Right lobe of liver (tissue), 4 donors: ENCODE results near the gene MS4A13.

Experiments
- POLR2A ChIP-seq: fragments of 450-650 bp; IDR thresholded peaks from one replicate; pipeline ENCODE4 v1.6.1; 2017; ENCODE audit warnings: antibody characterized with exemption, mild to moderate bottlenecking
- TF ChIP-seq, protein P1 (sequence below), 4 donors: fragments of 200-600 bp in 3 of 4; fragments of 450-650 bp in 1 of 4; IDR thresholded peaks; one replicate each; pipeline versions ENCODE4 v1.5.1 to v1.8.0; 2016 to 2022; ENCODE audit warnings: antibody characterized with exemption in 4 of 4, mild to moderate bottlenecking in 2 of 4
- donor health status: DM: no; HTN: no; CAD: no.
- donor health status: DM: no; HTN: no; CAD: no.
- donor health status: DM: no; HTN: yes; CAD: no.

DNA sequence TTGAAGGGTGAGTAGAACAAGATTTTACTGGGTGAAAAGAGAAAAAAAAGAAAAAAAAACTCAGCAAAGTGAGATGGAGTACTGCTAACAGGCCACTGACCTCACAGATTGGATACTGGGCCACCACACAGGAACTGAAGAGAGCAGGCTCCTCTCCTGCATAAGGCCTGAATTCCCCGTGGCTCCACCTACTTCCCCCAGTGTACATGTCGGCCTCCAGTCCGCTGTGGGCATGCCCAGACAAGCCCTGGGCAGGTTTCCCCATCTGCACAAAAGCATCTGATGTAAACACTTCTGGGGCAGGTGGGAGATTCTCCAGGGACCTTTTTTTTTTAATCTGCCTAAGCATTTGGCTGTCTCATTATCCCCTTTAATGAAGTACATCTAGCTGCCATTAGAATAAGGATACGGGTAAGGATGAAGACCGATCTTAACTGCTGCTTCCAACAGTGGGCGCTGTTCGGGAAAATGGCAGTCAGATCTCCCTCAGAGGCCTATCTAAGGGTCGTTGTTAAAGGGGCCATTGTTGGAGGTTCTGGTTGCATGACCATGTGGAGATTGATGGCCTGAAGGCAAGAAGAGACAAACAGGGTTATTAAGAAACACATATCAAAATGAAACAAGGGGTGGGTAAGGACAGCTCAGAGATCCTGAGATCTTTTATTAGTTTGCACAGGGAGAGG, 48.5 kb downstream of the MS4A13 start:
- TF ChIP-seq, protein P1, sequence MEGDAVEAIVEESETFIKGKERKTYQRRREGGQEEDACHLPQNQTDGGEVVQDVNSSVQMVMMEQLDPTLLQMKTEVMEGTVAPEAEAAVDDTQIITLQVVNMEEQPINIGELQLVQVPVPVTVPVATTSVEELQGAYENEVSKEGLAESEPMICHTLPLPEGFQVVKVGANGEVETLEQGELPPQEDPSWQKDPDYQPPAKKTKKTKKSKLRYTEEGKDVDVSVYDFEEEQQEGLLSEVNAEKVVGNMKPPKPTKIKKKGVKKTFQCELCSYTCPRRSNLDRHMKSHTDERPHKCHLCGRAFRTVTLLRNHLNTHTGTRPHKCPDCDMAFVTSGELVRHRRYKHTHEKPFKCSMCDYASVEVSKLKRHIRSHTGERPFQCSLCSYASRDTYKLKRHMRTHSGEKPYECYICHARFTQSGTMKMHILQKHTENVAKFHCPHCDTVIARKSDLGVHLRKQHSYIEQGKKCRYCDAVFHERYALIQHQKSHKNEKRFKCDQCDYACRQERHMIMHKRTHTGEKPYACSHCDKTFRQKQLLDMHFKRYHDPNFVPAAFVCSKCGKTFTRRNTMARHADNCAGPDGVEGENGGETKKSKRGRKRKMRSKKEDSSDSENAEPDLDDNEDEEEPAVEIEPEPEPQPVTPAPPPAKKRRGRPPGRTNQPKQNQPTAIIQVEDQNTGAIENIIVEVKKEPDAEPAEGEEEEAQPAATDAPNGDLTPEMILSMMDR (IDR thresholded peaks at IDR 0.05): no peak
- TF ChIP-seq POLR2A: no peak
